Gastrocnemius medialis (tissue), 4 donors: Measurements from ENCODE around the gene KCNK2.

Source experiments
- CTCF ChIP-seq, 5 experiments: fragments of 450-650 bp in 3 of 5; fragments of 200-600 bp in 2 of 5; sonication (generic) in 2 of 5; IDR thresholded peaks in 4 of 5; conservative IDR thresholded peaks in 1 of 5; 1 replicate in 4 of 5; 2 replicates in 1 of 5; pipeline ENCODE4 v1.5.1; 2016 to 2019; ENCODE audit warnings: antibody characterized with exemption in 5 of 5, mild to moderate bottlenecking in 3 of 5, moderate library complexity in 3 of 5
- POLR2A ChIP-seq, 2 donors: fragments of 450-650 bp; IDR thresholded peaks; one replicate each; pipeline ENCODE4 v1.6.1; 2017; ENCODE audit warnings: antibody characterized with exemption in 2 of 2, mild to moderate bottlenecking in 2 of 2, moderate library complexity in 2 of 2

- TF ChIP-seq CTCF (IDR thresholded peaks at IDR 0.05 in 4 of 5, conservative IDR thresholded peaks at IDR 0.05 in 1 of 5) = no peak
- TF ChIP-seq POLR2A (IDR thresholded peaks at IDR 0.05) = no peak
These were observed 55.4 kb downstream of the KCNK2 start for GRCh38 chr1:215137985-215138384.
